Measurements from ENCODE around the gene DPCD. TPM values are rescaled to one million over a fixed set of nuclear protein-coding genes. Genes with fewer than 3 reads are reported as not detected.

The DPCD gene
- total RNA-seq, 1 donor from 2014 or later = 71.1 TPM

DNA sequence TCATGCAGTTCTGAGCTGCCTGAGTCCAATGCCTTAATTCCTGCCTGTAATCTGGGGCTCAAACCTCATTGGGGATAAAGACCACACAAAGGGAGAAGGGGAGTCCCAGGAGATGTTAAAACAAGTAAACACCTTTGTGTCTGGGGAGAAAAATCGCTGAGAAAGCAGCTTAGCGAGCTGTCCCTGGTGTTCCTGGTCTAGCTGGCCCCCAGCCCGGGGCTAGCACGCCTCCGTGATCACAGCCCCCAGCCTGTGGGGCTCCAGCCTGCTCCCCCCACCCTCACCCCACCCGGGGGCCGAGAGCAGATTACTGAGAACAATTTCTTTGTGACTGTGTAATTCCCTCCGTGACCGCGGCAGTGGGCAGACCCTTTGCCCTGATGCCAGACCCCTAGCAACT is 24.8 kb downstream of the DPCD start:
- H3K27me3 ChIP-seq = no peaks in the 10 kb centered on the region
- TF ChIP-seq EZH2 (IDR thresholded peaks at IDR 0.05) (no peak), EZH2phosphoT487 (IDR thresholded peaks at IDR 0.05) (no peak)
- TF ChIP-seq, protein P1, sequence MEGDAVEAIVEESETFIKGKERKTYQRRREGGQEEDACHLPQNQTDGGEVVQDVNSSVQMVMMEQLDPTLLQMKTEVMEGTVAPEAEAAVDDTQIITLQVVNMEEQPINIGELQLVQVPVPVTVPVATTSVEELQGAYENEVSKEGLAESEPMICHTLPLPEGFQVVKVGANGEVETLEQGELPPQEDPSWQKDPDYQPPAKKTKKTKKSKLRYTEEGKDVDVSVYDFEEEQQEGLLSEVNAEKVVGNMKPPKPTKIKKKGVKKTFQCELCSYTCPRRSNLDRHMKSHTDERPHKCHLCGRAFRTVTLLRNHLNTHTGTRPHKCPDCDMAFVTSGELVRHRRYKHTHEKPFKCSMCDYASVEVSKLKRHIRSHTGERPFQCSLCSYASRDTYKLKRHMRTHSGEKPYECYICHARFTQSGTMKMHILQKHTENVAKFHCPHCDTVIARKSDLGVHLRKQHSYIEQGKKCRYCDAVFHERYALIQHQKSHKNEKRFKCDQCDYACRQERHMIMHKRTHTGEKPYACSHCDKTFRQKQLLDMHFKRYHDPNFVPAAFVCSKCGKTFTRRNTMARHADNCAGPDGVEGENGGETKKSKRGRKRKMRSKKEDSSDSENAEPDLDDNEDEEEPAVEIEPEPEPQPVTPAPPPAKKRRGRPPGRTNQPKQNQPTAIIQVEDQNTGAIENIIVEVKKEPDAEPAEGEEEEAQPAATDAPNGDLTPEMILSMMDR (IDR thresholded peaks at IDR 0.05) = no peak
- H3K4me3 ChIP-seq = no peak overlapping the region
- H3F3A ChIP-seq (ENCODE audit: low read depth) = peaks cover 38% of the 10 kb centered on the region
- no peaks in the 10 kb centered on the region for H3K79me2 ChIP-seq (ENCODE audit: low read depth)
- no peak overlapping the region for H3K9ac ChIP-seq
- H3K9me3 Mint-ChIP-seq = no peaks in the 10 kb centered on the region
- H4K20me1 ChIP-seq (ENCODE audit: low read depth) = peaks cover 20% of the 10 kb centered on the region
- H3K27ac Mint-ChIP-seq = peak overlapping the region; percentile 54
- peak overlapping the region; percentile 44 for H3K4me3 Mint-ChIP-seq
- peaks cover 10% of the 10 kb centered on the region for H3K27me3 Mint-ChIP-seq (ENCODE audit: insufficient read depth, low read depth)
- peaks cover 56% of the 10 kb centered on the region for H3K4me1 ChIP-seq
- H3K9me3 ChIP-seq (ENCODE audit: low read depth) = no peaks in the 10 kb centered on the region
- H3K36me3 ChIP-seq = no peaks in the 10 kb centered on the region
- H3K4me1 Mint-ChIP-seq = peaks cover 57% of the 10 kb centered on the region
- peak overlapping the region; percentile 23 for H3K4me2 ChIP-seq
- peaks cover 24% of the 10 kb centered on the region for H3K36me3 Mint-ChIP-seq
- H3K27ac ChIP-seq = no peak overlapping the region
- H2AFZ ChIP-seq (replicated peaks) = no peak overlapping the region
- DNase-seq (ENCODE audit: low spot score) = peak; percentile 35

DNA sequence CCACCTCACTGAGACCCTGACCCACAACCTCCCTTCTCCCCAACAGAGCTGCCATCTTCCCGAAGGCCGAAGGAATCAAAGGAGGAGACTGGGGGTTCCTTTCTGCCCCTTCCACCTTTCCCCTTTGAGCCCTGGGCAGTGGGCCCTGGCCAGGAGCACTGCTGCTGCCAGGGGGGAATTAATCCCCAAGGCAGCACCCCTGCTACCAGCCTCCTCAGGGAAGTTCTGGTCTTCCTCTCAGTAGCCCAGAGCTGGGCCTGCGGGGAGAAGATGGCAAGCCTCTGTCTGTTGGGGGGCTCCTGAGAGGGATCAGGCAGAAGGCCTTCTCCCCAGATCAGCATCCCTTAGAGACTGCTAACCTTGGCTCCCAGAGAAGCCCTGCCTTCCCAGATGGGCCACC is 25.5 kb downstream of the DPCD start:
- Histone ChIP-seq H3F3A (ENCODE audit: low read depth) (peaks cover 33% of the 10 kb centered on the region), H2AFZ (replicated peaks) (no peak overlapping the region), H3K9ac (no peak overlapping the region), H3K27me3 (no peaks in the 10 kb centered on the region), H3K27ac (no peak overlapping the region), H3K4me1 (peaks cover 55% of the 10 kb centered on the region), H4K20me1 (ENCODE audit: low read depth) (peaks cover 18% of the 10 kb centered on the region), H3K9me3 (ENCODE audit: low read depth) (no peaks in the 10 kb centered on the region), H3K4me3 (no peak overlapping the region), H3K4me2 (peak overlapping the region; percentile 23), H3K79me2 (ENCODE audit: low read depth) (no peaks in the 10 kb centered on the region), H3K36me3 (no peaks in the 10 kb centered on the region)
- peaks cover 8% of the 10 kb centered on the region for H3K27me3 Mint-ChIP-seq (ENCODE audit: insufficient read depth, low read depth)
- no peaks in the 10 kb centered on the region for H3K9me3 Mint-ChIP-seq
- DNase-seq (ENCODE audit: low spot score) = no peak
- TF ChIP-seq, protein P1 (IDR thresholded peaks at IDR 0.05) = no peak
- TF ChIP-seq EZH2 (IDR thresholded peaks at IDR 0.05) = no peak
- no peak for TF ChIP-seq EZH2phosphoT487 (IDR thresholded peaks at IDR 0.05)
- H3K36me3 Mint-ChIP-seq = peaks cover 23% of the 10 kb centered on the region
- H3K4me3 Mint-ChIP-seq = no peak overlapping the region
- peaks cover 60% of the 10 kb centered on the region for H3K4me1 Mint-ChIP-seq
- H3K27ac Mint-ChIP-seq = no peak overlapping the region

DNA sequence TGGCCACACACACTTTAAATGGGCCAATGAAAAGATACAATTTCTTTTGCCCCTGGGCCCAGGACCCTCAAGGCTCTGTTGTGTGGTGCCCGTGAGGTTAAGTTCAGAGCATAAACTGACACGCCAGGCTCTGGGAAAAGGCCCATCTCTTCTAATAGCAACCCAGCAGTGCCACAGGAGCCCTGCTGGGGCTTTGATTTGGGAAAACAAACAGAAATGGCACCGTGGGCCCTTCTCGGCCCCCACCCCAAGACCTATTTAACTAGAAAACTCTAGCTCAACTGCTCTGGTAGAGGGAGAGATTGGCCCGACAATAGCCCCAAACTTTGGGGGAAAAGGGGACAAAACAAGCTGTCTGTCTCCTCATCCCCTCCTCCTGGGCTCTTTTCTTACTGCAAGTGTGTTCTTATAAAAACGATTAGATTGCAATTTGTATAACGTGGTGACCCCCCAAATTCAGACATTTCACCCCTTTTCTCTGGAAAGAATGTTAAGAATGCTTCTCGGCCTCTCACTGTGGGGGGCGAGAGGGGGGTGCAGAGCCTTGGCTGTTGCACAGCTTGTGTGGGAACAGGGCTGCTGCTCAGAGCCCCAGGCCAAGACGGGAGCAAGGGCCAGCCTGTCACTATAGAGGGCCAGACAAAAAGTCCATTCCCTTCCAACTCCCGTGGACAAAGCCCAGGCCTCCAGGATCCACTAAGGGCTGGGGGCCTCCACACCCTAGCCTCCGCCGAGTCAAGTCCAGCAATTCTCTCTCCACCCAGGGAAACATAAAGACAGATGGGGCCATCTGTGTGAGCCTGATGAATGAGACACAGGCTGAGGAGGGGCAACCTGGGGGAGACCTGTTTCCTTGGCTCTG is 26.8 kb downstream of the DPCD start:
- H3K4me1 Mint-ChIP-seq = peaks cover 63% of the 10 kb centered on the region
- no peaks in the 10 kb centered on the region for H3K27me3 ChIP-seq
- DNase-seq (ENCODE audit: low spot score) = peak; percentile 61
- H3K79me2 ChIP-seq (ENCODE audit: low read depth) = no peaks in the 10 kb centered on the region
- H3K36me3 ChIP-seq = no peaks in the 10 kb centered on the region
- H3K4me3 Mint-ChIP-seq = peak overlapping the region; percentile 68
- no peak overlapping the region for H3K27ac Mint-ChIP-seq
- H4K20me1 ChIP-seq (ENCODE audit: low read depth) = peaks cover 18% of the 10 kb centered on the region
- H3K9ac ChIP-seq = no peak overlapping the region
- TF ChIP-seq EZH2 (IDR thresholded peaks at IDR 0.05) = no peak
- TF ChIP-seq, protein P1 (IDR thresholded peaks at IDR 0.05) = peak; percentile 17
- TF ChIP-seq EZH2phosphoT487 (IDR thresholded peaks at IDR 0.05) = no peak
- peaks cover 59% of the 10 kb centered on the region for H3K4me1 ChIP-seq
- no peaks in the 10 kb centered on the region for H3K9me3 Mint-ChIP-seq
- peak overlapping the region; percentile 47 for H3K27ac ChIP-seq
- H3F3A ChIP-seq (ENCODE audit: low read depth) = peaks cover 36% of the 10 kb centered on the region
- peaks cover 14% of the 10 kb centered on the region for H3K36me3 Mint-ChIP-seq
- H2AFZ ChIP-seq (replicated peaks) = no peak overlapping the region
- H3K4me2 ChIP-seq = peak overlapping the region; percentile 46
- no peak overlapping the region for H3K4me3 ChIP-seq
- H3K27me3 Mint-ChIP-seq (ENCODE audit: insufficient read depth, low read depth) = peaks cover 10% of the 10 kb centered on the region
- no peaks in the 10 kb centered on the region for H3K9me3 ChIP-seq (ENCODE audit: low read depth)
